Neuronal stem cell (in vitro differentiated cells): ENCODE results near the gene FMOD.

ENCODE experiments used
- DNase-seq: peaks from one replicate; pipeline ENCODE4 v3.0.0-alpha.2; 2013; ENCODE audit warnings: low spot score
- H2AFZ ChIP-seq: one replicate; pipeline ENCODE4 v1.6.1; 2013; ENCODE audit warnings: mild to moderate bottlenecking, low read length, inconsistent platforms
- H2AK5ac ChIP-seq: 2 replicates; pipeline ENCODE4 v1.6.1; 2013; ENCODE audit warnings: low read depth, mild to moderate bottlenecking, inconsistent platforms, low read length, moderate library complexity, mixed read lengths
- H2BK120ac ChIP-seq: 2 replicates; pipeline ENCODE4 v1.6.1; 2013; ENCODE audit warnings: low read depth, mild to moderate bottlenecking, inconsistent platforms, low read length, moderate library complexity, mixed read lengths
- H2BK12ac ChIP-seq: one replicate; pipeline ENCODE4 v1.6.1; 2013; ENCODE audit warnings: low read length, inconsistent platforms
- H2BK15ac ChIP-seq: 2 replicates; pipeline ENCODE4 v1.6.1; 2013; ENCODE audit warnings: mild to moderate bottlenecking, low read length, inconsistent platforms, mixed read lengths
- H2BK5ac ChIP-seq: one replicate; pipeline ENCODE4 v1.6.1; 2013; ENCODE audit warnings: inconsistent platforms, mild to moderate bottlenecking, low read length, moderate library complexity
- H3K14ac ChIP-seq: one replicate; pipeline ENCODE4 v1.6.1; 2013; ENCODE audit warnings: low read length, inconsistent platforms
- H3K18ac ChIP-seq: 2 replicates; pipeline ENCODE4 v1.6.1; 2013; ENCODE audit warnings: low read length, inconsistent platforms
- H3K23ac ChIP-seq: 2 replicates; pipeline ENCODE4 v1.6.1; 2013; ENCODE audit warnings: low read depth, mild to moderate bottlenecking, mixed read lengths, low read length, inconsistent platforms; ENCODE audit not compliant: poor library complexity
- H3K27ac ChIP-seq: replicated peaks from 3 replicates; pipeline ENCODE4 v1.5.1; 2013; ENCODE audit warnings: low read length, inconsistent platforms
- H3K27me3 ChIP-seq, 3 experiments: 2 replicates each; pipeline ENCODE4 v1.6.1; 2013; ENCODE audit warnings: low read length in 3 of 3, mild to moderate bottlenecking in 2 of 3, inconsistent platforms in 1 of 3, low read depth in 1 of 3, mixed read lengths in 1 of 3, moderate library complexity in 1 of 3; ENCODE audit not compliant: control insufficient read depth in 3 of 3, insufficient read depth in 3 of 3
- H3K36me3 ChIP-seq, 2 donors: replicated peaks in 1 of 2; 2 replicates each; pipeline ENCODE4 v1.6.1; 2013; ENCODE audit warnings: low read length in 2 of 2; ENCODE audit not compliant: control insufficient read depth in 2 of 2, insufficient read depth in 2 of 2
- H3K4ac ChIP-seq: 2 replicates; pipeline ENCODE4 v1.6.1; 2013; ENCODE audit warnings: inconsistent platforms, mild to moderate bottlenecking, low read length, moderate library complexity
- H3K4me1 ChIP-seq, 2 donors: 1 replicate in 1 of 2; 2 replicates in 1 of 2; pipeline ENCODE4 v1.6.1; 2013; ENCODE audit warnings: low read length in 2 of 2, low read depth in 1 of 2; ENCODE audit not compliant: control insufficient read depth in 2 of 2, insufficient read depth in 1 of 2
- H3K4me2 ChIP-seq: one replicate; pipeline ENCODE4 v1.6.1; 2013; ENCODE audit warnings: mild to moderate bottlenecking, low read length, inconsistent platforms; ENCODE audit not compliant: insufficient read depth, poor library complexity, severe bottlenecking
- H3K4me3 ChIP-seq, 2 donors: 2 replicates each; pipeline ENCODE4 v1.5.1; 2013; ENCODE audit warnings: low read length in 2 of 2, mild to moderate bottlenecking in 2 of 2, inconsistent platforms in 1 of 2, moderate library complexity in 1 of 2
- H3K79me1 ChIP-seq: one replicate; pipeline ENCODE4 v1.6.1; 2013; ENCODE audit warnings: low read depth, mild to moderate bottlenecking, inconsistent platforms, low read length, moderate library complexity
- H3K9ac ChIP-seq: one replicate; pipeline ENCODE4 v1.6.1; 2013; ENCODE audit warnings: mild to moderate bottlenecking, low read depth, low read length, inconsistent platforms; ENCODE audit not compliant: poor library complexity
- H3K9me3 ChIP-seq, 2 donors: replicated peaks in 1 of 2; 2 replicates each; pipeline versions ENCODE3 to v1.6.1; 2013; ENCODE audit warnings: low read length in 2 of 2, mild to moderate bottlenecking in 2 of 2, inconsistent platforms in 1 of 2, low read depth in 1 of 2, mixed read lengths in 1 of 2, moderate library complexity in 1 of 2; ENCODE audit not compliant: control insufficient read depth in 2 of 2, insufficient read depth in 1 of 2
- H4K8ac ChIP-seq: one replicate; pipeline ENCODE4 v1.6.1; 2013; ENCODE audit warnings: low read depth, mild to moderate bottlenecking, inconsistent platforms, low read length, moderate library complexity
- H4K91ac ChIP-seq: one replicate; pipeline ENCODE4 v1.6.1; 2013; ENCODE audit warnings: low read length, low read depth, mild to moderate bottlenecking, inconsistent platforms; ENCODE audit not compliant: poor library complexity
- WGBS, 2 donors: extraction: QIAGEN DNeasy Blood & Tissue Kit; methylation state at CpG; one replicate each; pipeline ENCODE4 v1.1.7; 2013; ENCODE audit warnings: missing lambda C conversion rate in 2 of 2, mixed read lengths in 1 of 2; ENCODE audit not compliant: insufficient read length in 2 of 2, insufficient replicate concordance in 1 of 2; ENCODE audit errors: extremely low coverage in 2 of 2; 5-methylcytosine and 5-hydroxymethylcytosine counted together

The FMOD gene

DNA sequence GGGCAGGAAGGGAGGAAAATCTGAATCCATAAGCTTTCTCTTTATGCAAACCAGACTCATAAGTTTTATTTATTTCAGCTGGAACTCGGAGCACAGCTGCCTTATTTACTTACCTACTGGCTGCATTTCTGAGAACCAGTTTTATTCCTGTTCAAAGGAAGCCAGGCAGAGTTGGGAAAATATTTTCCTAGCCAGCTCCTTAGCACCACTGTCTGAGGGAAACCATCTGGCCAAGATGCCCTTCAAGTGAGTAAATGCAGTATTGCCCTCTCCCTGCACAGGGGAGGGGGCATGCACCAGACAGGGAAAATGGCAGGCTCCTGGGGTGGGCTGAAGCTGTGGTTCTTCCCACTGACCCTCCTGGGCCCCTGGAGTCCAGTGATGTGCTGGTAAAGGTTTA is 28.9 kb upstream of the FMOD start:
- no CpG with 5 or more reads among the region's 1 CpG for WGBS, 2 donors
- Histone ChIP-seq H2AFZ (no peak overlapping the region), H2BK120ac (no peak overlapping the region), H3K14ac (no peak overlapping the region), H3K4me3 (no peak overlapping the region), H3K9me3 (no peaks in the 10 kb centered on the region), H3K36me3 (no peaks in the 10 kb centered on the region), H4K8ac (no peak overlapping the region), H3K18ac (peak overlapping the region; percentile 53), H4K91ac (no peak overlapping the region), H2BK12ac (no peak overlapping the region), H3K9ac (no peak overlapping the region), H2BK5ac (no peak overlapping the region), H3K27ac (no peak overlapping the region), H3K23ac (no peak overlapping the region), H3K79me1 (no peaks in the 10 kb centered on the region), H3K4ac (no peak overlapping the region), H3K4me1 (no peaks in the 10 kb centered on the region), H2BK15ac (no peak overlapping the region), H3K4me2 (no peak overlapping the region), H3K27me3 (peaks cover 0 to 12% (median 0%) of the 10 kb centered on the region in 3 experiments), H2AK5ac (no peak overlapping the region)
- no peak for DNase-seq

- no peak overlapping the region for H2BK120ac ChIP-seq
- H3K18ac ChIP-seq: no peak overlapping the region
- DNase-seq: no peak
- H3K79me1 ChIP-seq: no peaks in the 10 kb centered on the region
- H2AFZ ChIP-seq: no peak overlapping the region
- H3K23ac ChIP-seq: no peak overlapping the region
- H2AK5ac ChIP-seq: no peak overlapping the region
- no peak overlapping the region for H4K8ac ChIP-seq
- no peaks in the 10 kb centered on the region for H3K4me1 ChIP-seq
- no CpG with 5 or more reads among the region's 8 CpGs for WGBS, 2 donors
- H2BK12ac ChIP-seq: no peak overlapping the region
- H2BK5ac ChIP-seq: no peak overlapping the region
- H3K4me3 ChIP-seq: no peak overlapping the region
- no peak overlapping the region for H3K4me2 ChIP-seq
- peaks cover 0 to 12% (median 0%) of the 10 kb centered on the region in 3 experiments for H3K27me3 ChIP-seq
- no peak overlapping the region for H2BK15ac ChIP-seq
- H3K9me3 ChIP-seq: no peaks in the 10 kb centered on the region
- no peak overlapping the region for H3K4ac ChIP-seq
- no peak overlapping the region for H4K91ac ChIP-seq
- H3K14ac ChIP-seq: no peak overlapping the region
- H3K9ac ChIP-seq: no peak overlapping the region
- no peak overlapping the region for H3K27ac ChIP-seq
- H3K36me3 ChIP-seq: no peaks in the 10 kb centered on the region
Measured at GRCh38 chr1:203378556-203379245, 27.8 kb upstream of the FMOD start.

DNA sequence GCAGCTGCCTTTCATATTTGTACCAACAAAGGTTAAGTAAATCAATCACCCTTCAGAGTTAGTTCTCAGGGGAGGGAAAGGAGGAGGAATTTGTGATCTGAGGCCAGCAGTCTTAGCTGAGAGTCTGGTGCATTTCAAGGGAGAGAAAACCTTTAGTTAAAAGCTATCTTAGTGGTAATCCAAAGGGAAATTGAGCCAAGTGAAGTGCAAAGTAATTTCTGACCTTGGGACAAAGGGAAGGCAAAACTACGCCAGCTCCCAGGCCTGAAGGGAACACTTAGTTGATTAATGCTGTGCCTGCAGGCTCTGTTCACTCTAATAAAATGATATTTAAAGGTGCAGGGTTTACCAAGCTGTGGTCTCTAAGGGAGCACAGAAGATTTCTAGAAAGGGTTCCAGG is 23.1 kb upstream of the FMOD start:
- H3K79me1 ChIP-seq: no peaks in the 10 kb centered on the region
- no CpG with 5 or more reads among the region's 1 CpG for WGBS, 2 donors
- H3K18ac ChIP-seq: no peak overlapping the region
- no peak overlapping the region for H4K91ac ChIP-seq
- no peak overlapping the region for H2BK5ac ChIP-seq
- H3K4me2 ChIP-seq: no peak overlapping the region
- no peak overlapping the region for H2BK12ac ChIP-seq
- no peak overlapping the region for H2AFZ ChIP-seq
- no peak overlapping the region for H3K4me3 ChIP-seq
- H4K8ac ChIP-seq: no peak overlapping the region
- H3K4me1 ChIP-seq: no peaks in the 10 kb centered on the region
- H2BK120ac ChIP-seq: no peak overlapping the region
- H3K14ac ChIP-seq: no peak overlapping the region
- no peak overlapping the region for H2BK15ac ChIP-seq
- H3K9me3 ChIP-seq: no peaks in the 10 kb centered on the region
- H3K27me3 ChIP-seq: peaks cover 0 to 7% (median 2%) of the 10 kb centered on the region in 3 experiments
- DNase-seq: no peak
- no peak overlapping the region for H3K9ac ChIP-seq
- no peak overlapping the region for H3K4ac ChIP-seq
- H3K36me3 ChIP-seq: no peaks in the 10 kb centered on the region
- H3K23ac ChIP-seq: no peak overlapping the region
- no peak overlapping the region for H2AK5ac ChIP-seq
- H3K27ac ChIP-seq: no peak overlapping the region

- Histone ChIP-seq H2AFZ (no peak overlapping the region), H2BK5ac (no peak overlapping the region), H2BK15ac (no peak overlapping the region), H3K4me1 (no peaks in the 10 kb centered on the region), H2AK5ac (no peak overlapping the region), H4K91ac (no peak overlapping the region), H3K4ac (no peak overlapping the region), H3K79me1 (no peaks in the 10 kb centered on the region), H3K4me2 (no peak overlapping the region), H3K18ac (no peak overlapping the region), H4K8ac (no peak overlapping the region), H3K14ac (no peak overlapping the region), H3K27ac (no peak overlapping the region), H3K27me3 (peaks cover 0 to 4% (median 2%) of the 10 kb centered on the region in 3 experiments), H3K4me3 (no peak overlapping the region), H3K23ac (no peak overlapping the region), H3K36me3 (no peaks in the 10 kb centered on the region), H2BK12ac (no peak overlapping the region), H3K9me3 (no peaks in the 10 kb centered on the region), H2BK120ac (no peak overlapping the region), H3K9ac (no peak overlapping the region)
- WGBS, 2 donors: no CpG with 5 or more reads among the region's 2 CpGs
- no peak for DNase-seq
Measured at GRCh38 chr1:203373002-203373401, 22.1 kb upstream of the FMOD start.
